ENCODE results near the gene RPS14.
A peak's percentile ranks its signal among the peaks of the same experiment; 100 is the strongest.

RPS14 gene

DNA sequence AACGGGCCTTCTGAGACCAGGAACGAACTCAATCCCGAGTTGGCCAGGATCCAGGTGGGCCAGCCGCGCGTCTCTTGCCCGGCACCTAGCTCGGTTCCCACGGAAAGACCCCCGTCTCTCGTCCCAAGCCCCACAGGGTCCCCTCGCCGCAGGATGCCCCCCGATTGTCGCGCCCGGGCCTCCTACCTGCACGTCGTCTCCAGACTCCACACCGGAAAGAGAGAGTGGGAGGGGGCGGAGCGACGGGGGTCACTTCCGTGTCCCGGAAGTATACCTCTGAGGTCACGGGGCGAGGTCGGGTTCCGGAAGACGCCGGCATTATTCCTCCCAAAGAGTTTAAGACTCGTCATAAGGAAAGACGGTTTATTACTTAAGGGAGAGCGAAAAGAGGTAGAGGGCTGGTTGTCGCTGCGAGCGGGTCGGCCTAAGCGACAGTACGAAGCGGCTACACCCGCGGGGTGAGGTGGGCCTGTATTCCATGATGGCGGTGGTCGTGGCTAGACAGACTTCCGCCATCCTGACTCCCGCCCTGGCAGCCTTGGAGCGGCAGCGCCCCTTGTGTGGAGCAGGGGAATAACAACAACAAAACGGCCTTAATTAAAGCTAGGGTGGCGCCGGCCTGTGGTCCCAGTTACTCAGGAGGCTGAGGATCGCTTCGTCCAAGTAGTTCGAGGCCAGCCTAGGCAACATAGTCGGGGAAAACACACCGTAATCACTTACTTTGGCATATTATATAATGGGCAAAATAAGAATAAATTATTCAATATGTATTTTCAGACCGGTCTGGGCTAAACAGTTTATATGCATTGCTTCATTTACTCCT, at the start of gene RPS14:
Gene RPS14, minus strand, starts transcription at position 223 of the 823 bp plus-strand sequence. CDS start 2,006 bp downstream, outside the sequence.
- peak; percentile 94 for DNase-seq

DNA sequence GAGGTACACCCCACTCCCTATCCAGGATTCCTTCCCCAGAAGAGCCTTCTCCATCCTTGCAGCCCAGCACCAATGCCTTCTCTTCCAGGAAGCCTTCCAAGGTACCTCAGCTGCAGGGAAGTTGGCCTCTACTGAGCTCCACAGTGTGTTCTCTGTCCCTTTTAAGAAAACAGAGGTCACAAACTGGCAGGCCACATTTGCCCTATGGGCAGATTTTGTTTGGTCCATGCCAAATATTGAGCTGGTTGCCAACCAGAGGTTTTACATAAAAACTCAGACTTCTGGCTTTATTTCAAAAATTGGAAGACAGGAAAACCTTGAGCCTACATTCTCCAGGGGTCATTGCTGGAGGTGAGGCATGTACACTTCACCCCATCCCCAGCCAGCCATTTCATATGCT, 49.4 kb upstream of the RPS14 start:
- DNase-seq = no peak

DNA sequence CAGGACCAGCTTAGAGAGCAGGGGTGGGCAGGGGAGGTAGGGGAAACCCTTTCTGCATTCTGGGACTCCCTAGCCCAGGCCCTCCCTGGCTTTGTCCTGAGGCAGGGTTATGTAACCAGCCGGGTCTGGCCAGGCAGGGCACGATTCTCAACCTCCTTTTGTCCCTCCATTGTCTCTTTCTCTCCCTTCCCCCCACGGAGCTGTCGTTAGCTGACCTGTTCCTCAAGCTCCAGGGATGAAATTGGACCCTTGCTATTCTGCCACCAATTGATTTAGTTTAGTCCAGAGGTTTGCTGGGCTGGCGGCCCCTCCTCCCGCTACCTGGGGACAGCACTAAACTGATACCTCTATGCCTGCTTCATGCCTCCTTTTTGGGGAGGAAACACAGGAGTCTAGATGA, 49.0 kb upstream of the RPS14 start:
- no peak for DNase-seq

DNA sequence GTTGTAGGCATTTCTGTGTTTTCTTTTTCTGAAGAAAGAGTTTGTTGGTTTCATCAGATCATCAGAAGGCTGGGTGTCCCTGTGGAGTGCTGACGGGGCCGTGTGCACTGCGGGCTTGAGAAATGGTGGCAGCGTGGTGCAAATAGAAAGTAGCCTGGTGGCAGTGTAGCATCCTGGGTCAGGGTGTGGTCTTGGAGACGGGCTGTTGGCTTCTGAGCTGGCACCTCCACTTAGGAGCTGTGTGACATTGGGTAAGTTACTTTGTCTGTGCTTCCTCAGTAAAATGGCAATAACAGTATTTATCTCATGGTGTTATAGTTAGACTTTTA, 48.4 kb upstream of the RPS14 start:
- DNase-seq = no peak

DNA sequence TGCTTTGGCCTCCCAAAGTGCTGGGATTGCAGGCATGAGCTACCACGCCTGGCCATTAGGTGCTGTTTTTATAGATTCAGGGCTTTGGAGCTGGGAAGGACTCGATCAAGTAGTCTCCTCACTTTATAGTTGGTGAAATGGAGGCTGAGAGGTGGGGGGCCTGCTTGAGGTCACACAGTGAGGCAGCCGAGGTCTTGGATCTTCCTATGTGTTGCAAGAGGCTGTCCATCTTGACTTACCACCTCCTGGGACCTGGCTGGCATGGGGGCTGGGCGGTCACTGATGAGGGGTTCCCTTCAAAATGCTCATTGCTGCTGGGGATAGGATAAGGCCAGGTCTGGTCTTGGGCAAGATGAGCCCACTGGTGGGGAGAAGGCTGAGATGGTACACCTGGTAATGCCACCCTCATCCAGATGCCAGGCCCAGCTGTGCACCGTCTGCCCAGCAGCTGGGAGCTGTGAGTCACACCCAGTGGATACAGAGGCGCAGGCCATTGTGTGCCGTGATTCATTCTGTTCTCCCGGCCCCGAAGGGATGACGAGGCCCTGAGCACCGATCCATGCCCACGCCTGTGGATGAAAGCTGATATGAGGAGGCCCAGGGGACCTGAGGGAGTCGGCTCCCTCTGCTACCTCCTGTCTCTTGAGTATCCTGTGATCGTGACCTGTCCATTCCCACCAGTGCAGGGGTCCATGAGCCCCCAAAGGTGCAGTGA, 47.9 kb upstream of the RPS14 start:
- DNase-seq = no peak

DNA sequence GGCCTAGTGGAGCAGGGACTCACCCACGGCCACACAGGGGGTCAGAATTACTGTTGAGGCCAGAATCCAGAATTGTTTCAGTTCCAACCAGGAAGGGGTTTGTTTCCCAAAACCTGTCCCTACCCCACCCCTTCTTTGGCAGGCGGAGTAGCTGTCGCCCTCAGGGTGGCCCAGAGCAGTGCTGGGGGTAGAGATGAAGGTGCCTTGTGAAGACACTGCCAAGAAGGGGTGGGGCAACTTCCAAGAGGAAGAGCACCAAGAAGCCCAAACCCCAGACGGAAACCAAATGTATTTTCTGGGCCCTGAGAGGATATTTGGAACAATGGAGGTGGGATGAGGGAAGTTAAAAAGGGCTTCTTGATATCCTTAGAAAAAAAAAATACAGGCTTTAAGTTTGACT, 47.0 kb upstream of the RPS14 start:
- DNase-seq = no peak

DNA sequence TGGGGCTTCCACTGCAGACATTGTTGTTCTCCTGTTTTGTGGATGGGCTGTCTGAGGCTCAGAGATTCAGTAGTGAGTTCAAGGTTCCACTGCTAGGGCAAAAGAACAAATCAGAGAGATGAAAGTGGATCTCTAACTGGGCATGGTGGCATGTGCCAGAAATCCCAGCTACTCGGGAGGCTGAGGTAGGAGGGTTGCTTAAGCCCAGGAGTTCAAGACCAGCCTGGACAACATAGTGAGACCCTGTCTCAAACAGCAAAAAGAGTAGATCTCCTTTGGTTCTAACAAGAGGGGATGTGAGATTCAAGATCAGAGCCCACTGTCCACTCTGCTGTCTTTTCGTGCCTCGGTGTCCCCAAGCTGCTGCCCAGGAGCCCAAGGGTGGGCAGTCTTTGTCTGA, 46.6 kb upstream of the RPS14 start:
- no peak for DNase-seq

DNA sequence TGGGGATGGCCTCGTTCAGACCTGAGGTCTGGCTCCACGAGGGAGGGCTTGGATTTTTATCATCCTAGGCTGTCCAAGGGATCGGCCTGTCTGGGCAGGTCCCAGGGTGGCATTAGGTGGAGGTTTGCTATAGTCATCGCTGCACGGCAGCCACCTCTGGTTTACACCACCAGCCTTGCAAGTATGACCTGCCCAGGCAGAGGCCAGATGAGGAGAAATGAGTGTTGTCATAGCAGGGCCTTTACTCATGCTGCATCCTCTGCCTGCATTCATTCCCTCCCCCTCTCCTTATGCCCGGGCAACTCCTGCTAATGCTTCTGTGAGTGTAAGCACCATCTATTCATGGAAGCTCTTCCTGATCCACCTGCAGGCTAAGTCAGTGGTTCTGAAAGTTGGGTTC, 43.1 kb upstream of the RPS14 start:
- no peak for DNase-seq

DNA sequence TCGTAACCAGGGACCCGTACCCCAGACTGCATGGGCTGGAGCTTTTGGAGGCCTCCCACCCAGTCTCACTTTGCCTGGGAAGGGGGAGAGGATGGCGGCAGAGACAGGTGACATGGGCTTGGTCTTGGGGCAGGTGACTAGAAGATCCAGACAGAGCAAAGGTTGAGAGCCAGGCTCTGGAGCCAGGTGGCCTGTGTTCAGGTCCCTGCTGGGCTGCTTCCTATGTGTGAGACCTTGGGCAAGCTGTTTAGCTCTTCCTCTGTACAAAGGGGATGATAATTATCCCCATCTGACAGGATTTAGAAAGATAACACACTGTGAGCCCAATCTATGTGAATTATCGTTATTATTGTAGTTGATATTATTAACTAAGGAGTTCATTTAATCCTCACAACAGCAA, 42.3 kb upstream of the RPS14 start:
- no peak for DNase-seq

DNA sequence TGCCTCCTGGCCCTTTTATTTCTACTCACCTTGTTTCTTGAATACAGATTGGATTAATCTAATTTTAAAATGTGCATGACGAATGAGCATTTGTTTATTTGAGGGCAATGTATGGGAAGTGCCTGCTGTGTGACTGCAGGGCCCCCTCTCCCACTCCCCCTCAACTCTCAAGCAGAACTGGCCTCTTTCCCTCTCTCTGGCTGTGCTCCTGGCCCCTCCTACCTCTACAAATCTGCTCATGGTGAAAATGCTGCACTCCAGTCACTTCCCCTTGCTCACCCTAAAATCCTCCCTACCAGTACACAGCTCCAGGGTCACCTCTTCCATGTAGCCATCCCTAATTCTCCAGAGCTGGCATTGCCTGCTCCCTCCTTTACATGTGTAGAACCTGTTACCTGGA, 41.2 kb upstream of the RPS14 start:
- DNase-seq = no peak

DNA sequence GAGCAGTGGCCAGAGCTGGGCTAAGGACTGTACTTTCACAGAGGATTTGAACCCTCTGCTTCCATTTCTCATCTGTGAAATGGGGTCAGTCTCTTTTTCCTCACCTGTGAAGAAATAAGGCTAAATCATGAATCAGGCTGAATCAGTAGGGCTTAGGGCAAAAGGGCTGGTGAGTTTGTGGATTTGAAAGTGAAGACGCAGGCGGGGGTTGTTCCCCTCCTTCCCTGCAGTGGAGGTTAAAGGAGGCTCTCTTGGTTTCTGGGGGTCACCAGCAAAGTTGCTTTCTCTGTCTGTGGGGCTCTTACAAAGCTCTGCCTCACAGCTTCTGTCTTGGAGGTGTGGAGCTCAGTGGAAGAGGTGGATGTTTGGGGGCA, 40.7 kb upstream of the RPS14 start:
- no peak for DNase-seq

DNA sequence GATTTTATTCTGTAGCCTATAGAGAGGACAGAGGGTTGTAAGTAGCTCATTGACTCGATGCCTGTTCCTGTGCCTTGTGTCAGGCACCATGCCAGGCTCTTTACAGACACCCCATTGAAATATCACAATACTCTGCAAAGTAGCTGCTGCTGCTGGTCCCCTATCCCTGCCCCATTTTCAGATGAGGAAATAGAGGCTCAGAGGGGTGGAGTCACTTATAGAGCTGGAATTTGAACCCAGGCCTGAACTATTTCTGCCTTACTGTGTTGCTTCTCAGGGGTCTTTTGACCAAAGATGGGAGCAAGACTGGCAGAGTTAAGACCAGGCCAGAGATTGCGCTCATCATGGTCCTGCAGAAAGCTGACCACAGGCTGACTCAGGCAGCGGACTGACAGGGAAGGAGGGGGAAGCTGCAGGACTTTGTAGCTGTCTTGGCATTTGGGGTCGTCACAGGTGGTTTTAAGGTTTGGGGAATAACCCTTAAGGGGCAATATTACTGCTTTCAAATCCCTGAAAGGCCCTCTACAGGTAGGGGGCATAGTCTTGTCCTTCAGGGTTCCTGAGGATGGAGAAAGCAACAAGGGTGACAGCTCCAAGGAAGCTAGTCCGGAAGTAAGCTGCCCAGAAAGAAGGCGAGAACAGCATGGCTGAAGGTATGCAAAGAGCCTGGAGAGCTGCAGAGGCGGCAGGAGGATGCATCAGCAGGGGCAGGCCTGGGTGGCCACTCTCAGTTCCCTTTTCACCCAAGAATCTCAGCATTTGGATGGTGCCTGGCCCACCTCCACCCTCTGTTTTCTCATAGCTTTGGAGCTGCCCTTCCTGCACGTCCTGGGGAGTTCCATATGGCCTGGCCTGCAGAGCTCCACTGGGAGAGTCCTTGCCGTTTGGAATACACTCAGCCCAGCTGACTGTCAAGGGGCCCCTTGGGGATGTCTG, 40.1 kb upstream of the RPS14 start:
- DNase-seq = no peak

DNA sequence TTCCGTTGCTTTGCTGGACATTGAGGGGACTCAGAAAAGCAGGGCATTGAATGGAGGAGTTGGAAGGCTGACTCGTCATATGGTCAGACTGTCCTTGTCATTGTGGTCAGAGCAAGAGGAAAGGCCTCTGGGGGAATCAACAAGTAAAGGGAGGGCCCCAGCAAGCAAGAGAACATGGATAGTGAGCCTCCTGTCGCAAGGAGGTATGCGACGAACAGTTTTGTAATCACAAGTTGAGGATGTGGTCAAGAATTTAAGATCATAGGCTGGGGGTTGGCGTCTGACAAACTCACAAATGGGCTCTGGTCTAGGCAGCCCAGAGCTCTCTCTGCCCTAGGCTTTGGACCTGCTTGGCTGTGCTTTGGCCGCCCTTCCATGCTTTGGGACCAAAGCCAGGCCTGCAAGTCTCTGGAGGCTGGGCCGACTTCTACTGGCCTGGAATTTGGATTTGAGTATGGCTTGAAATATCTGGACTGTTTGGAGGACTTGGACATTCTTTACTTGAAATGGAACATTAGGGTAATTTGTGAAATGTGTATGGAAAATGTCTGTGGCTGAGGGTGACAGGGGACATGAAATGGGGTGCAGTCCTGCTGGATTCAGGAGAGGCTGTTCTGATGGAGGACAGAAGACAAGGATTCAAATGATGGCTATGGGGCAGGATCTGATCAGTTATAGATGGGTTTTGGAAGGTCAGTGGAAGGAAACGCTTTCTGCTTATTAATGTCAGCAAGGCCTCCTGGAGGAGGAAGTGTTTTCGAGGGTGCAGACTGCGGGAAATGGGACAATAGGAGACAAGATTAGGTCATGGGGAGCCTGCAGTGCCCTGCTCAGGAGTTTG, 39.2 kb upstream of the RPS14 start:
- no peak for DNase-seq

DNA sequence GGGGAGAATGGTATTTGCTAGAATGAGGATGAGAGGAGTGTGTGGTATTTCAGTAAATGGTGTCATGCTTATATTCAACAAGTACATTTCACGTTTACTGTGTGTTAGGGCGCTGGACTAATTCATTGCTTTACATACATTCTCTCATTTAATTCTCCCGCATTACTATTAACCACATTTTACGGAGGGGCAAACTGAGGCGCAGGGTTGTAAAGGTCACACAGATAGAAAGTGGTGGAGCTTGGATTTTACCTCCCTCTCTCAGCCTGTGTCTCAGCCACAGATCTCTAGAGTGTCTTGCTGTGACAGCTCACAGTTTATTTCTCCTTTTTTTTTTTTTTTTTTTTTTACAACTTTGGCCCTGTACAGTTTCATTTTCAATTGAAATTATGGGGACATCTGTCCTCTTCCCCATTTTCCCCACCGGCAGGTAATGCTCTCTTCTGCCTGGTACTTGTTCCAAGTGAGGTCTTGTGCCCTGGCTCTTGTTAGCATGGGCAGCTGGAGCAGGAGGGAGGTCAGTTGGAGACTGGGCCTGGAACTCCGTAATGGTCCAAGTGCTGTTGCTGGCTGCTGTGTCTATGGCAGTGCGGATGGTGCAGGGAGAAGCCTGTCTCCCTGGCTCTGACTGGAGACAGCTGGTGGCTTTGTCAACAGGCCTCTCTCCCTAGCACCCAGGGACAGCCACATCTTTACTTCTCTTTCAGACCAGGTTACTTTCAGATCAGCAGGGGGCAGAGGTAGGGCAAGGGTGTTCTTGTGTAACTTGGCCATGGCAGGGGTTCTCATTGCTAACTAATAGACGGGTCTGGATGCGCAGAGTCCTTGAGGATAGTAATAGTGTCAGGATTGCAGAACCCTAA, 37.9 kb upstream of the RPS14 start:
- no peak for DNase-seq

DNA sequence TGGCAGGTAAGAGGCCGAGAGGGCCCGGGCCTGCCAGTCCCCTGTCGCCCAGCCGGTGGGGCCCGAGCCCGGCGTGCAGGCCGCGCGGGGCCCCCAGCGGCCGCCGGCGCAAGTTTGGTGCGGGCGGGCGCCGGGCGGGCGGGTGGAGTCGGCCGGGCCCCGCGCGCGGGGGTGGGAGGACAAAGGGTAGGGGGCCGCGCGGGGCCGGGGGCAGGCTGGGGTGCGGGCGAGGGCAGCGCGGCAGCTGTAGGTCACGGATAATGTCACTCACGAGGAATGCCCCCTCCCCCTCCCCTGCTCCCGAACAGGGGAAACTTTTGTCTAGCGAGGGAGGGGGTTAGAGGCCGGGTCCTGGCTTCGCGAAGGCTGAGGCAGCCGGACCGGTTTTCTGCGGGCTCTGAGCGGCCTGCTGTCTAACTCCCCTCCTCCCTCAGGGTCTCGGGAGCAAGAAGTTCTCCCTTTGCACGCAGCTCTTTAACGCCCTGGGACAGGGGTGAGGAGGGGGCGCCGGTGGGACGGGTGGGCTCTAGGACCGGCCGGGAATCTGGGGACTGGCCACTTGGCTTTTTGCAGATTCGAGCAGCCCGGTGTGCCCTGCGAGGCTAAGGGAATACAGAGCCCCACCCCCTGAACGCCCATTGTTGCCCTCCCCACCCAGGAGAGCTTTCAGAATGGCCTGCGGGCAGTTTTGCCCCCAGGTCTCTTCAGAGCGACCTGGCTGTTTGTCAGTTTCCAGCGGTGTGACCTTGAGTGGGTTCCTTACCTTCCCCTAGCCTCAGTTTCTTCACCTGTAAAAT, 37.1 kb upstream of the RPS14 start:
- peak; percentile 43 for DNase-seq

DNA sequence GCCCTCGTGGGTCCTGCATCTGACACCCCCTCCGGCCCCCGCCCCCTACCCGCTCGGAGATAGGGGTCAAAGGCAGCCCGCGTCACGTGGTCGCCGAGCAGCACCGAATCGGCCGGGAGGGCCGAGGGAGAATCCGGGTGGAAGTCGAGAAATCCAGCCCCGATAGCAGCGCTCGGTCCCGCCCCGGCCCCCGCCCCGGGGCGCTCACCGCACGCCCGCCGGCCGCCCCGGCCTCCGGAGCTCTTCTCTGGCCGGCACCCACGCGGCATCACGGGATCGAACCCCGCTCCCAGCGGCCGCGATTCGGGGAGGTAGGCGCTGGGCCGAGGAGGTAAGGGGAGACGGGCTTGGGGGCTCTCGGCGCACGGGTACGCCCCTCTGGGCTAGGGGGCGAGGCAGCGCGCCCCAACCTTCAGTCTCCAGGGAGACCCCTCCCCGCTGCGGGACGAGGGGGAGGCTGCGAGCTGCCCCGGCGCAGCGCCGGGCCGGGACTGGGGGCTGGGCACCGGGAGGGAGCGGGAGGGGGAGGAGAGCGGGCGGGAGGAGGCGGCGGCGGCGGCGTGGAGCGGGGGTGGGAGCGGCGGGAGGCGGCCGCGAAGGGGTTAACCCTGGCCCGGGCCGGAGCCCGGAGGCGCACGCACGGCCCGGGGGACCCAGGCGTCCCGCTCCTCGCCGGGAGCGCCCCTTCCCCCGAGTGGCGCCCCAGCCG, 36.3 kb upstream of the RPS14 start:
- DNase-seq = no peak

DNA sequence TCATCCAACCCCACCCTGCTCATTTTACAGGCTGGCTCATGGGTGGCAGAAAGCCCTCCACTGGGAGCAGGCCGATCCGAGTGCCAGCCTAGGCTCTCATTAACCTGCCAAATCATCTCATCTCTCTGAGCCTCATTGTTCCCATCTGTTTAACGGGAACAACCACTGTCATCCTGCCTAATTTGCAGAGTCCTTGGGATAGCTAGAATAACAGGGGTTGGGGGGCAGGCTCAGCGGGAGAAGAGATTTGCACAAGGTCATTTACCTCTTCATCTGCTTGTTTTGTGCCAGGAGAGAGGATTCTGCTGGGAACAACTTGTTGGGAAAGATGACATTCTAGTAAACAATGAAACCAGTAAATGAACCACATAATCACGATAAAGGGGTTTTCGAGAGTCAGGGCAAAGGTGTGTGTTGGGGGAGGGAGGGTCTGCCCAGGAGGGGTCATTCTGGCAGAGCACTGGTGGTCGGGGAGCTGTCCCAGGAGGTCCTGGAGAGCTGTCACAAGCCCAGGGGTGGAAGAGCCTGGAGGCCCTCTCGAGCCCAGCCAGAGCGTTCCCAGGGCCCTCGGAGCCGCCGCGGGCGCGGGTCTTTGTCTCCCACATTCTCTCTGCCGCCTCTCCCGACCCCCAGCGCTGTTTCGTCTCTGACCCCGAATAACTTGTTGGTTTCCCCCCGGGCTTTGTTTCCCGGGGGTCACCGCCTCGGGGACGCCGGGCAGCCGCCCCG, 35.6 kb upstream of the RPS14 start:
- no peak for DNase-seq

DNA sequence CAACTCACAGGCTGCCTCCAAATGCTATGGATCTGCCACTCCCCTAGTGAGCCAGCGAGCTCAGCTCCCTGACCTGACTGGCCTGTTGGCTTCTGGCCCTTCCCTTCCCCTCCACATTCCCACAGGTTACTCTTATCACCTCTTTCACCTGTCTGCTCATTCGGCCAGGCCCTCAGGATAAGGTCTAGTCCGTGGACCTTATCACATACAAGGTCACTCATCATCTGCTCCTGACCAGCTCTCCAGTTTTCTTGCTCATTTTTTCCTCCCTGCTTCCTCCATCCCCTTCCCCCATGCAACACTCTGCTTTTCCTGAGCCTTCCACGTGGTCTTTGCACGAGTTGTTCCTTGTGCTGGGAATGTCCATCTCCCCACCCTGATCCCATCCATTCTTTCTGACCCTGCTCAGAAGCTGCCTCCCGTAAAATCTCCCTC, 32.5 kb upstream of the RPS14 start:
- DNase-seq = no peak

DNA sequence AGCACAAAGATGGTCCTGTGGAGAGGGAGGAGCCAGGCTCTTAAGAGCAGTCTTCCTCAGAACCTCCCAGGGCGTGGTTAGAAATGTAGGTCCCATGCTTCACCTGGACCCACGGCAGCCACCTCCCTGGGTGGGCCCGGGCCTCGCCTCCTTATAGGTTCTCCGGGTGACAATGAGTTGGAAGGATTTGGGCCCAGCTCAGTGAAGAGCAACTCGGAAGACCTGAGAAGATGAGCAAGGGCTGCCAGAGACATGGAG, 32.1 kb upstream of the RPS14 start:
- no peak for DNase-seq

DNA sequence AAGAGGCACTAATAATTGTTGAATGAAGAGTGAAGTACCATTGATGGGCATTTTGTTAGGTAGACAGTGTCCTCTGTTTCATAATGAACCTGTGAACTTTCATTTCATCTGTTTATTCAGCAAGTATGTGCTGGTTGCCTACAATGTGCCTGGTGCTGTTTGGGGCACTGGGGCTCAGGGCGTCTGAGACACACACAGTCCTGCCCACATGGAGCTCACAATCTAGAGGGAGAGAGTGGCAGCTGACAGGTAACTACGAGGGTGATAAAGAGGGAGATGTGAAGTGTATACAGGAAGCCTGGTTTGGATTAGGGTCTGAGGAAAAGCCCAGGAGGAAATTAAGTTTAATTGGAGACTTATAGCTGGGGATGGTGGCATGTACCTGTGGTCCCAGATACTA, 29.9 kb upstream of the RPS14 start:
- DNase-seq = no peak

Data from CD4-positive, alpha-beta T cell treated with Interleukin-10 for 1 hour (primary cell).